CD4-positive, alpha-beta T cell treated with Interleukin-4 for 1 hour (primary cell): Measurements from ENCODE around the gene GRIN3B.
"Not testable (repeated sequence)": the region's sequence is repeated elsewhere in the genome, so short reads cannot be mapped to it uniquely, and the experiment has no call there.

ENCODE experiments used
- DNase-seq, 2 donors: peaks; one replicate each; pipeline ENCODE4 v3.0.0-alpha.2; 2020 to 2022

Gene GRIN3B, protein sequence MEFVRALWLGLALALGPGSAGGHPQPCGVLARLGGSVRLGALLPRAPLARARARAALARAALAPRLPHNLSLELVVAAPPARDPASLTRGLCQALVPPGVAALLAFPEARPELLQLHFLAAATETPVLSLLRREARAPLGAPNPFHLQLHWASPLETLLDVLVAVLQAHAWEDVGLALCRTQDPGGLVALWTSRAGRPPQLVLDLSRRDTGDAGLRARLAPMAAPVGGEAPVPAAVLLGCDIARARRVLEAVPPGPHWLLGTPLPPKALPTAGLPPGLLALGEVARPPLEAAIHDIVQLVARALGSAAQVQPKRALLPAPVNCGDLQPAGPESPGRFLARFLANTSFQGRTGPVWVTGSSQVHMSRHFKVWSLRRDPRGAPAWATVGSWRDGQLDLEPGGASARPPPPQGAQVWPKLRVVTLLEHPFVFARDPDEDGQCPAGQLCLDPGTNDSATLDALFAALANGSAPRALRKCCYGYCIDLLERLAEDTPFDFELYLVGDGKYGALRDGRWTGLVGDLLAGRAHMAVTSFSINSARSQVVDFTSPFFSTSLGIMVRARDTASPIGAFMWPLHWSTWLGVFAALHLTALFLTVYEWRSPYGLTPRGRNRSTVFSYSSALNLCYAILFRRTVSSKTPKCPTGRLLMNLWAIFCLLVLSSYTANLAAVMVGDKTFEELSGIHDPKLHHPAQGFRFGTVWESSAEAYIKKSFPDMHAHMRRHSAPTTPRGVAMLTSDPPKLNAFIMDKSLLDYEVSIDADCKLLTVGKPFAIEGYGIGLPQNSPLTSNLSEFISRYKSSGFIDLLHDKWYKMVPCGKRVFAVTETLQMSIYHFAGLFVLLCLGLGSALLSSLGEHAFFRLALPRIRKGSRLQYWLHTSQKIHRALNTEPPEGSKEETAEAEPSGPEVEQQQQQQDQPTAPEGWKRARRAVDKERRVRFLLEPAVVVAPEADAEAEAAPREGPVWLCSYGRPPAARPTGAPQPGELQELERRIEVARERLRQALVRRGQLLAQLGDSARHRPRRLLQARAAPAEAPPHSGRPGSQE

DNA sequence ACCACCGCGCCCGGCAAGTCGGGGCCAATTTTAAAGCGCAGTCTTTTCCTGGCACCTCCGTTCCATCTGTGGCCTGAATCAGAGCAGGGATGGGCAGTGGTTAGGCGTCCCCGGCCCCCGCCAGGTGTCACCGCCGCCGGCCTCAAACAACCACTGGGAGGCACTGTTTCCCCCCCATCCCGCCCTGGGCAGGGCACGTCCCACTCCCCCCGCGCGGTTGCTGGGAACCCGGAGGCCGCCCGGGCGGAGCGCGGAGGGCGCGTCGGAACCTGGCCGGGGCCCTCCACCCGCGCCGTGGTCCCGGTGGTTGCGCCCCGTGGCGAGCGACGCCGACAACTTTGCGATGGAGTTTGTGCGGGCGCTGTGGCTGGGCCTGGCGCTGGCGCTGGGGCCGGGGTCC lies at the start of gene GRIN3B:
TSS of gene GRIN3B (plus strand) at position 325 of the 400 bp plus-strand sequence. CDS start at position 344, 19 bp downstream.
- peak; percentile 66 to 72 for DNase-seq

DNA sequence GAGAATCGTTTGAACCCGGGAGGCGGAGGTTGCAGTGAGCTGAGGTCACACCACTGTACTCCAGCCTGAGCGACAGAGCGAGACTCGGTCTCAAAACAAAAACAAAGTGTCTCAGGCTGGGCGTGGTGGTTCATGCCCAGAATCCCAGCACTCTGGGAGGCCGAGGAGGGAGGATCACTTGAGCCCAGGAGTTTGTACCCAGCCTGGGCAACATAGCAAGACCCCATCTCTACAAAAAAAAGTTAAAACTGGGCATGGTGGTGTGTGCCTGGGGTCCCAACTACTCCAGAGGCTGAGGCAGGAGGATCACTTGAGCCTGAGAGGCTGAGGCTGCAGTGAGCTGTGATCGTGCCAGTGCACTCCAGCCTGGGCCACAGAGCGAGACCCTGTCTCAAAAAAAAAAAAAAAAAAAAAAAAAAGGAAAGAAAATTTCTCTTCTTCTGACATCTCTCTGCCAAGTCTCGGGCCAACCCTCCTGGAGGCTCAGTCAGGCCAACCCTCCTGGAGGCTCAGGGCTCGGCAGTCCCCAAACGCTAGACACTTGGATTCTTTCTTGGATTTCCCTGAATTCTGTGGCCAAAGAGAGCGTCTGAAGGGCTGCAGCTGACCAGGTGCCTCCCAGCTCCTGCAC lies 48.1 kb upstream of the GRIN3B start:
- DNase-seq = no peak

DNA sequence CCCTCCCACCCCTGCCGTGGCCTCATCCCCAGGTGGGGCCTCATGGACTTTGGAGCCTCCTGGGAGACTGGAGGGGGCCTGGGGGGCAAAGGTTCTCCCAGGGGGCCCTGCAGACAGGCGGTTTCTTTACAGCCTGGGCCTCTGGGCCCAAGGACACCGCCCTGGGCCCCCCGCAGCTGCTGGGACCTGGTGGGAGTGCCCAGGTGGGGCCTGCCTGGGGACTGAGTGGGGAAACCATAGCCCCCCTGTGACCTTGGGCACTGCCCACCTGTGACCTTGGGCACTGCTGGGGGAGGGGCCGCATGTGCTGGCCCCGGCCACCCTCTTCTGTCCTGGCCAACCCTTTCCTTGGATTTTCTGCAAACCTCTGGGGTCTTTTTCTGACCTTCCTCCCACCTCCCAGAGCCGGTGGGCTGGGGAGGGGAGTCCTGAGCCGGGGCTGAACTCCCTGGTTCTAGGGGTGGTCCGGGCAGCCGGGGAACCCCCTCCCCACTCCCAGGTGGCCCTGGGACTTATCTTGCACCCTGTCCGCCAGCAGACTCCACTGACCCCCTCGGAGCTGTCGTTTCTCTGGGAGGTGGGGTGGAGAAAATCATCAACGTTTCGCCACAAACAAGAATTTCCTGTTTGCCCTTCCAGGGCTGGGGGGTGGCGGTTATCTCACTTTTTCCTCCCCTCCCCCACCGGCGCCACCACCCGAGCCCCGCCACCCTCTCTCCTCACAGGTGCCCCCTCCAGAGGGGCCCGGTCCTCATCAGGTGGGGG lies 47.4 kb upstream of the GRIN3B start:
- peak in 1 of 2 donors; percentile 16 for DNase-seq

DNA sequence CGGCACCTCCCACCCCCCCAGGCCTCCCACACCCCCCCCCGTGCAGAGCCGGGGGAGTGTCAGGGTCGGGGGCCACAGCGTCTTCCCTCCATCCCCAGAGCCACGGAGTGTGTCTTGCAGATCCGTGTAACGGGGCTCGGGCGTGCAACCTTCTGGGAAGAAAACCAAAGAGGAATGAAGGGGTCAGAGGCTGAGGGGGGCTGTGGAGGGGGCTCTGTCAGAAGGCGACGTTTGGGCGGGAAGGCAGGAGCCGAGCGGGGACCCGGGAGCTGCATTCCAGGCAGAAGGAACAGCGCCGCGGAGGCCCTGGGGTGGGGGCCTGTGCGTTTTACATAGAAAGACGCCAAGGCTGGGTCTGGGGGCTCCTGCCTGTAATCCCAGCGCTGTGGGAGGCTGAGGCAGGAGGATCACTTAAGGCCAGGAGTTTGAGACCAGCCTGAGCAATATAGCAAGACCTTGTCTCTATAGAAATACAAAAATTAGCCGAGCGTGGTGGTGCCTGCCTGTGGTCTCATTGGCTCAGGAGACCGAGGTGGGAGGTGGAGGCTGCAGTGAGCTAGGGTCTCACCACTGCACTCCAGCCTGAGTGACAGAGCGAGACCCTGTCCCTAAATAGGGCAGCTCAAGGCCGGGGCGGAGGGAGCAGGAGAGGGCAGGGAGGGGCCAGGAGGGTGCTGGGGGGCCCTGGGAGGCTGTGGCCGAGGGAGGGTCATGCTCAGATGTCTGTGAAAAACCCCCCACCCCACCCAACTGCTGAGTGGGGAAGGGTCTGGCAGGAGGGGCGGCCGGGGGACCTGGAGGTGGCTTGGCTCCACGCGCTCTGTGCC lies 46.6 kb upstream of the GRIN3B start:
- no peak for DNase-seq

DNA sequence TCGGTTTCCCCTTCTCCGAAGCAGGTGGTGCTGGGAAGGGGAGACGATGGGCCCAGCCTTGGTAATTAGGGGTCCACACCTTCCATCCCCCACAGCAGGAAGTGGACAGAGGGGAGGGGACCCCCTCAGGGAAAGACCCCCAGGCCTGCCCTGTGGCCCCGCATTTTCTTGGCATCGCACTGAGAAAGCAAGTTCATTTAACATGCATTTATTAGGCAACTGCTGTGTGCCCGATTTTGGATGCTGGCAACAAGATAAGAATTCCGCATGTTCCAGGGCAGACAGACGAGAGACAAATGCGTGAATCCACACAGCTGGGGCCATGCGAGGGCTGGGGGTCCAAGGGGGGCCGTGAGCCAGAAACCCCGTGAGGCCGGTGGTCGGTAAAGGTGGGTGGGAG lies 45.9 kb upstream of the GRIN3B start:
- DNase-seq = no peak

DNA sequence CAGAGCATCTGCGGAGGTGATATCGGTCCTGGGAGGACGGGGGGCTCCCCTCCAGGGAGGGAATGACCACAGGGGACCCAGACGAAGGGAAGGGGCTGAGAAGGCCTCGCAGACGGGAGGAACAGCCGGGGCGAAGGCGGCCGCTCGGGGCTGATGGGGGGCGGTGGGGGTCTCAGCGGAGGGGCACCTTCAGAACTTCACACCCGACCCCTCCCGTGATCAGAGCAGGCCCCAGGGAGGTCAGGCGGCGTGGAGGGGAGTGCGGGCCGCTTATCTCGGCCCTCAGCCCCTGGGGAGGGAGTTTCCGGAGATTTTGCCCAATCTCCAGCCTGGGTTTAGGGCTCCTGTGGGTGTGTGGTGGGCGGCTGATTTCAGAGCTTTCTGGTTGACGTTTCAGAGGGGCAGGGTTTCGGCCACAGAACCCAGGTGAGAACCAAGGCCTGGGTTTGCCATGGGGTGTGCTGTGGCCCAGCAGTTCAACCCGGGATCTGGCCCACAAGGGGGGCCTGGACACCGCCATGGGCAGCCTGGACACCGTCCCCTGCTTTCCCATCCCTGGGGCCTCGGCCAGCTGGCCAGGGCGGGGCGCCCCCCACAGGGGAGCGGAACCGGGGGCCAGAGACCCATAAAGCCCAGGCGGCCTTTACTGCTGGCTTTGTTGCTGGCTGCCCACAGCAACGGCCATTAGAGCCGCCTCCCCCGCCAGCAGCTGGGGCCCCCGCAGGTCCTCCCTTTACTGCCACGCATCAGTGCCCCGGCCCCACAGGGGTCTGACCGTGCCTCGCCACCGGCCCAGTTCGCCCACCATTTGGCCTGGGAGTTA lies 45.3 kb upstream of the GRIN3B start:
- no peak for DNase-seq

DNA sequence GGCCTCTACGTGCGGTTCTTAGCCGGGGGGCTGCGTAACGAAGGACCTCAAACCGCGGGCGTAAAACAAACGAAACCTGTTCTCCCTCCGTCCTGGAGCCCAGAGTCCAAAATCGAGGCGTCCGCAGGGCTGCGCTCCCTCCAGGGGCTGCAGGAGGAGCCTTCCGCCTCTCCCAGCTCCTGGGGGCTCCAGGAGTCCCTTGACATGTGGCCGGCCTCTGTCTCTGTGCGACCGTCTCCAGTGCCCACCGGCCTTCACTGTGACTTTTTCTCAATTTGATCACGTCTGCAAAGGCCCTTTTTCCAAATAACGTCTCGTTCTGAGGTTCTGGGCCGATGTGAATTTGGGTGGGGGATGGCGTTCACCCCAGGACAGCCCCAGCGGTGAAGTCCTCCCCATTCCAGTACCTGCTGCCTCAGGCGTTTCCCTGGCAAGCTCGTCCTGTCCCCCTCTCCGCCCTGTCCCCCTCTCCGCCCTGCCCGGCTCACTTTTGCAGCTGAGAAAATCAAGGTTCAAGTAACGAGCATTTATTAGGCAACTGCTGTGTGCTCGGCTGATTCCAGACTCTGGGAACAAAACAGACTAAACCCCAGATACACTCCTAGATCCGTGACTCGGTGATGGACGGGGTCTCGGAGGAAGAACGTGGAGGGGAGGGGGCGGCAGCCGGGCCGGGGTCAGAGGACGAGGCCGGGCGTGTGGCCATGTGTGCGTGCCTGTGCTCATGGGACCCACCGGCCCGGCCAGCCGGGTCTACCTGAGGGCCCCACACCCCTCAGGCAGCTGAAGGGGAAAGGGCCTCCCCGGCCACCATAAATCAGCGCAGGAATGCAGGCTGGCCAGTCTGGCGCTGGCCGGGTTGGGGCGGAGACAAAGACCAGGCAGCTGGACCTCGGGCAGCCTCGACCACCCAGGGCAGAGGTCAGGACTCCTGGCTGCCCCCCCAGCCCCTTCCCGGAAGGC lies 44.1 kb upstream of the GRIN3B start:
- no peak for DNase-seq

DNA sequence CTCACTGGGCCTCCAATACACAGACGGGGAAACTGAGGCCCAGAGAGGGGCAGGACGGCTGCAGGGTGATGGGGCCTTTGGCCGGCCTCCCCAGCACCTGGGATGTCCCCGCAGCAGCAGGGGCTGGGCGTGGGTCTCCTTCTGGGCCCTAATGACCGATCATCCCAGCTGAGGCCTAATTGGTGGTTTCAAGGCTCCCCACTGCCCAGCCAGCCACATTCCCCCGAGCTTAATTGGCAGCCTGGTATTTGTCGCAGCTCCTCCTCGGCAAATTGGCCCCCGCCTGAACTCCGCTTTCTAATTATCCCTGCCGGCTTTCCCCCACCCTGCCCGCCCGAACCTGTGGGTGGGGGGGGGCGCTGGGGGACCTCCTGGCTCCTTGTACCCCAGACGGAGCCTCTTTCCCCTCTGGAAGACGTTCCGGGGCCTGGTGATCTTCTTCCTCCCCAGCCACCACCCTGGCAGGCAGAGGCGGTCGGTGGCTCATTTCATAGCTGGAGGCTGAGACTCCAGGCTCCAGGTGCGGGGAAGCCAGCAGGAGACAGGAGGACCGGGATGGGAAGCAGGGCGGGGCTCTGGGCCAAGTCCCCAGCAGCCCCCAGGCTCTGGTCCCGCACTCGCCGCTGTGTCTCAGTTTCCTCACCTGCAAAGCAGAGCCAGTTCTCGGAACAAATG lies 43.3 kb upstream of the GRIN3B start:
- no peak for DNase-seq

DNA sequence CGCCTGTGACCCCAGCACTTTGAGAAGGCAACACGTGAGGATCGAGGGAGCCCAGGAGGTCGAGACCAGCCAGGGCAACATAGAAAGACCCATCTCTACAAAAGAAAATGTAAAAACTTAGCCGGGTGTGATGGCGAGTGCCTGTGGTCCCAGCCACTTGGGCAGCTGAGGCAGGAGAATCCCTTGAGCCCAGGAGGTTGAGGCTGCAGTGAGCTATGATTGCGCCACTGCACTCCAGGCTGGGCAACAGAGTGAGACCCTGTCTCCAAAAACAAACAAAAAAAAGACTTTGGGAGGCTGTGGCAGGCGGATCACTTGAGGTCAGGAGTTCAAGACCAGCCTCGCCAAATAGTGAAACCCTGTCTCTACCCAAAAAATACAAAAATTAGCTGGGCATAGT lies 42.6 kb upstream of the GRIN3B start:
- DNase-seq = not testable (repeated sequence)

DNA sequence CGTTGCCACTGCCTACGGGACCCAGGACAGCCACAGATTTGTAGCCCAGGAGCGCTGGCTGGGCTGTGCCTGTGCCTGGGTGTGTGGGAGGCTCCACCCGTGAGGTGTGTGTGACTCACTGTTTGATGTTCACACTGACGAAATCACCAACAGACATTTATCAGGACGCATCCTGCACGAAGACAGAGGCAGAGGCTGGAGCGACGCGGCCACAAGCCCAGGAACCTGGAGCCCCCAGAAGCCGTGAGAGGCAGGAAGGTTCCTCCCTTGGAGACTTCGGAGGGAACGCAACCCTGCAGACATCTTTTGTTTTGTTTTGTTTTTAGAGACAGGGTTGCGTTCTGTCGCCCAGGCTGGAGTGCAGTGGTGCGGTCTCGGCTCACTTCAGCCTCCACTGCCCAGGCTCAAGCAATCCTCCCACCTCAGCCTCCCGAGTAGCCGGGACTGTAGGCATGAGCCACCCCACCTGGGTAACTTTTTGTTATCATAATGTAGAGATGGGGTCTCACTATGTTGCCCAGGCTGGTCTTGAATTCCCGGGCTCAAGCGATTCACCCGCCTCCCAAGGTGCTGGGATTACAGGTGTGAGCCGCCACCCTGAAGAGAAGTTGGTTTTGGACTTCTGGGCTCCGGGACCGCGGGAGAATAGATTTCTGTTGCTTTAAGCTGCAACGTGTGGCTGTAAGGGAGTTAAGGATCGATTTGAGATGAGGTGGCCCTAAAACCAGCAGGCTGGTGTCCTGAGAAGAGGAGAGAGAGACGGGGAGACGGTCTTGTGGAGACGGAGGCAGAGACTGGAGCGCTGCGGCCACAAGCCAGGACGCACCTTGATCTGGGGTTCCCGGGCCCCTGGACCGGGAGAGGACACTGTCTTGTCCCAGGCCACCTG lies 41.0 kb upstream of the GRIN3B start:
- DNase-seq = no peak

DNA sequence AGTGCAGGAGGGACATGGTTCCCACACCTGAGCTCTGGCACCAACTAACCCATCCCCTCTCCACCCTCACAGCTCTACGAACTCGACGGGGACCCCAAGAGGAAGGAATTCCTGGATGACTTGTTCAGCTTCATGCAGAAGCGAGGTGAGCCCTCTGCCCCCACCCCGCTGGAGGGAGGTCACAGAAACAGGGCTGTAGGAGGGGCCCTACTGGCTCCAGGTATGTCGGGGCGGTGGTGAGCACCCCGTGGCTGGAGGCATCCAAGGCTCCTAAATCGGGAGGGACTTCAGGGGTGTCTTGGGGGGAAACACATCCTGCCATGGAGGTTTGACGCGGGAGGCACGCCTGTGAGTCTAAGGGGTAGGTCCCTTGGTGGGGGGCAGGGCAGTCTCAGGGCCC lies 40.2 kb upstream of the GRIN3B start:
- DNase-seq = no peak

DNA sequence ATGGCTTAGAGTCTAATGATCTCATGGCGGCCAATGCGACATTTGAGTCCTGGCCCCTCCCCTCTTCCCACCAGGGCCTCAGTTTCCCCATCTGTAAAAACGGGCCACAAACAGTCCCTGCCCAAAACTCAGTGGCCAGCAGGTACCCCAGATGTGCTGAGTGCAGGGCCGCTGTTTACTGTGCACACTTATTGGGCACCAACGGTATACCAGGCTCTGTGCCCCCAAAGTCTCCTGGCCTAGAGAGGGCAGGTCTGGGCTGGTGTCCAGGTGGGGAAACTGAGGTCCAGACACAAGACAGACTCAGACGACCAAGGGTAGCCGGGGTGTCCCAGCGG lies 39.6 kb upstream of the GRIN3B start:
- no peak for DNase-seq

DNA sequence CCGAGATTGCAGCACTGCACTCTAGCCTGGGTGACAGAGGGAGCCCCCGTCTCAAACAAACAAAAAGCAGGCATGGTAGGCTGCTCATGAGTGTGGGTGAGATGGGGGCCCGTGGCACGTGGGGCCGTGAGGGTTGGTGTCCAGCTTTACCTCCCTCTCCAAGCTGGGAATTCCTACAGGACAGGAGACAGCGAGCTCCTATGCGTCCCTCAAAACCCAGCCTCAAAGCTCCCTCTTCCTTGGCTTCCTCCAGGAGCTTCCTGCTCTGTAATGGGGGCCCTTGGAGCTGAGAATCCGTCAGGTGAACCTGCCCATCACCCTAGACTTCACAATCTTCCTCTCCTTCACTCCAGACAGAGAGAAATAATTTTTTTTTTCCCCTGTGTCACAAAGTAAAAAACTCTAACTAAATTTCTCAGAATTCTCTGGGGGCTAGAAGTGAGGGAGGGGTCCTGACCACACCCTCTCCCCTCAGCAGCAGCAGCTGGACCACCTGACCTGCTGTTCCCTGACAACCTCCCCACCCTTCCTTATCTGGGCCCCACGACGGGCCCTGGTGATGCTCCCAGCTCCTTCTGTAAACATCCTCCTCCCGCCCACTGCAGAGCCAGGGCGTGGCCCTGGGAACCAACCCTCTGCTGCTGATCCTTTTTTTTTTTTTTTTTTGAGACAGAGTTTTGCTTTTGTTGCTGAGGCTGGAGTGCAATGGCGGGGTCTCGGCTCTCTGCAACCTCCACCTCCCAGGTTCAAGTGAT lies 38.2 kb upstream of the GRIN3B start:
- no peak for DNase-seq

DNA sequence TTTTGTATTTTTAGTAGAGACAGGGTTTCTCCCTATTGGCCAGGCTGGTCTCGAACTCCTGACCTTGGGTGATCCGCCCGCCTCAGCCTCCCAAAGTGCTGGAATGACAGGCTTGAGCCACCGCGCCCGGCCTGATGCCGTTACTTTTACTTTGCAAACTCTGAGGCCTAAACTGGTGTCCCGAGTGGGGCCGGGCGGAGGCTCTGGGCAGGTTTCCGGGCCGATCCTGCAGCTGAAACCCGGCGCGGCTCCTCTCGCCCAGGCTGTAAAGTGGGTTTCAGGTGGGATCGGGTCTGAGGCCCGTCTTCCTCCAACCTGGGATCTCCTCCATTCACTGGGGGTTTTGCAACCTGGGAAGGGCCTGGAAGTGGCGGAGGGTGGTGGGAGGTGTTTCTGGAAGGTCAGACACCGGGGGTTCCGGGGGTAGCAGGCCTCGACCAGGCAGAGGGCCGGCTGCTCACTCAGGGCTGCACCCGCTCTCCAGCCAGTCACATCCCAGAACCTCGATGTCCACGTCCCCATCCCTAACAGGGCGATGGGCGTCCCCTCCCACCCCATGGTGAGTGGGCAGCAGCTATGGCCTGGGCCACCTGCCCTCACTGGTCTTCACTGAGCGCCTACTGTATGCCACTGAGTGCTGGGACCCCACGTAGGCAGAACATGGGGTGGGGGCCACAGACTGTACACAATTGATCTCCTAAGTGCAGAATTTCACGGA lies 37.4 kb upstream of the GRIN3B start:
- no peak for DNase-seq

DNA sequence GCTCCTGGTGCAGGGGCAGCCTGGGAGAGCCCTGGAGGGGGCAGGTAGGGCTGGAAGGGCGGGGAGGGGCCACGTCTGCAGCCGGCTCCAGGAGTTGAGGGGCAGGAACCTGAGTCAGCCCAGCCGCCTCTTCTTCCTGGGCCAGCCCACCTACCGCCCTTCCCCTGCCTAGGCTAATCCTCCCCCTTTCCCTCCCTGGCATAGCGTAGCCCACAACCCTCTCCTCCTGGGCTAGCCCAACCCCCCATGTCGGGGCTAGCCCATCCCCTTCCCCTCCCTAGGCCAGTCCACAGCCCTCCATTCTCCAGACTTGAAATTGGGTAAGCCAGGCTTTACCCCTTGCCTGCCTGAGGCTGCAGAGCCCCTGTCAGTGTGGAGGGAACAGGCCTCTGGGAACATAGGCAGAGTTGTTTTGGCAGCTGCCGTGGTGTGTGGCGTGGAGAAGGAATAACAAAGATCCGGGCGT lies 36.7 kb upstream of the GRIN3B start:
- no peak for DNase-seq

DNA sequence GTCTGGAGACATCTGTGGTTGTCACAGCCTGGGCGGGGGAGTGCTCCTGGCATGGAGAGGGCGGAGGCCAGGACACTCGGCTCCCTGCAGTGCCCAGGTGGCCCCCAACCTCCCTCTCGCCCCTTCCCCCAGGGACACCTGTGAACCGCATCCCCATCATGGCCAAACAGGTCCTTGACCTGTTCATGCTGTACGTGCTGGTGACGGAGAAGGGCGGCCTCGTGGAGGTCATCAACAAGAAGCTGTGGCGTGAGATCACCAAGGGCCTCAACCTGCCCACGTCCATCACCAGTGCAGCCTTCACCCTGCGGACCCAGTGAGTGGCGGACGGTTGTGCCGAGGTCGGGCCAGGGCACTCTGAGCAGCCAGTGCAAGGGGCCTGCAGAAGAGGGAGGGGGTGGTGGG lies 36.1 kb upstream of the GRIN3B start:
- DNase-seq = no peak
